ENCODE data around the gene SERPINE1. TPM values are rescaled to one million over a fixed set of nuclear protein-coding genes. Genes with fewer than 3 reads are reported as not detected.

Gene SERPINE1
- total RNA-seq, 4 donors from 2014 or later: 4.7 to 18.6 (median 7.6) TPM

GRCh38 chr7:101133621-101134398 is 6.9 kb downstream of the SERPINE1 start:
- Histone ChIP-seq H3K27me3 (no peaks in the 10 kb centered on the region), H3K4me1 (peaks cover 0 to 13% of the 10 kb centered on the region in 2 donors), H3K4me3 (replicated peaks in 1 of 3) (no peak overlapping the region), H3K27ac (no peak overlapping the region), H3K36me3 (no peaks in the 10 kb centered on the region), H3K9me3 (no peaks in the 10 kb centered on the region)
- TF ChIP-seq CTCF (IDR thresholded peaks at IDR 0.05) (no peak), POLR2A (IDR thresholded peaks at IDR 0.05) (no peak)
- intact Hi-C loops (cut with DNase I): no loop called here
- no peak for DNase-seq
- 76 to 88% methylated on average over 15 of the region's 15 CpGs for WGBS, 2 donors

- DNase-seq: no peak
- no peaks in the 10 kb centered on the region for H3K9me3 ChIP-seq
- WGBS, 2 donors: 86 to 90% methylated on average over 6 of the region's 6 CpGs
- H3K27me3 ChIP-seq: no peaks in the 10 kb centered on the region
- no peaks in the 10 kb centered on the region for H3K36me3 ChIP-seq
- TF ChIP-seq POLR2A (IDR thresholded peaks at IDR 0.05): no peak
- no peak overlapping the region for H3K27ac ChIP-seq
- peaks cover 0 to 14% of the 10 kb centered on the region in 2 donors for H3K4me1 ChIP-seq
- intact Hi-C loops (cut with DNase I): no loop called here
- no peak overlapping the region for H3K4me3 ChIP-seq (replicated peaks in 1 of 3)
Measured at GRCh38 chr7:101134399-101134980, 7.6 kb downstream of the SERPINE1 start.

- H3K4me3 ChIP-seq (replicated peaks in 1 of 3): no peak overlapping the region
Measured at GRCh38 chr7:101137651-101138212, 10.8 kb downstream of the SERPINE1 start.

GRCh38 chr7:101138213-101138870 is 11.4 kb downstream of the SERPINE1 start:
- Histone ChIP-seq H3K27me3 (no peaks in the 10 kb centered on the region), H3K4me3 (replicated peaks in 1 of 3) (no peak overlapping the region), H3K27ac (peak overlapping the region in 2 of 3 donors; percentile 38 to 42), H3K36me3 (no peaks in the 10 kb centered on the region), H3K4me1 (peaks cover 0 to 14% of the 10 kb centered on the region in 2 donors), H3K9me3 (no peaks in the 10 kb centered on the region)
- 7 to 9% methylated on average over 16 of the region's 16 CpGs for WGBS, 2 donors
- TF ChIP-seq CTCF (IDR thresholded peaks at IDR 0.05) (peak; percentile 44 to 87 (median 55)), POLR2A (IDR thresholded peaks at IDR 0.05) (no peak)
- DNase-seq: peak; percentile 72
- intact Hi-C loops (cut with DNase I): loop anchor here (5.0 kb wide), 1 partner anchor 51 kb away; the partner anchor contains the start of gene TRIM56

More at GRCh38 chr7:101137651-101138212, 10.8 kb downstream of the SERPINE1 start:
- TF ChIP-seq CTCF (IDR thresholded peaks at IDR 0.05): no peak
- no peak for TF ChIP-seq POLR2A (IDR thresholded peaks at IDR 0.05)
- H3K9me3 ChIP-seq: no peaks in the 10 kb centered on the region
- no peaks in the 10 kb centered on the region for H3K36me3 ChIP-seq
- no peaks in the 10 kb centered on the region for H3K27me3 ChIP-seq
- 78 to 80% methylated on average over 9 of the region's 9 CpGs for WGBS, 2 donors
- peak overlapping the region in 2 of 3 donors; percentile 38 to 42 for H3K27ac ChIP-seq
- intact Hi-C loops (cut with DNase I): loop anchor here (5.0 kb wide), 1 partner anchor 50 kb away; the partner anchor contains the start of gene TRIM56
- peaks cover 0 to 14% of the 10 kb centered on the region in 2 donors for H3K4me1 ChIP-seq
- no peak for DNase-seq

GRCh38 chr7:101140339-101140699 is 13.4 kb downstream of the SERPINE1 start:
- H3K36me3 ChIP-seq: no peaks in the 10 kb centered on the region
- intact Hi-C loops (cut with DNase I): loop anchor here (5.0 kb wide), 1 partner anchor 142 kb away; no protein-coding TSS in a partner anchor
- 12 to 20% methylated on average over 3 of the region's 3 CpGs for WGBS, 2 donors
- H3K9me3 ChIP-seq: no peaks in the 10 kb centered on the region
- H3K4me3 ChIP-seq (replicated peaks in 1 of 3): no peak overlapping the region
- H3K4me1 ChIP-seq: peaks cover 0 to 14% of the 10 kb centered on the region in 2 donors
- DNase-seq: no peak
- no peak overlapping the region for H3K27ac ChIP-seq
- H3K27me3 ChIP-seq: no peaks in the 10 kb centered on the region
- TF ChIP-seq CTCF (IDR thresholded peaks at IDR 0.05): no peak
- TF ChIP-seq POLR2A (IDR thresholded peaks at IDR 0.05): no peak

Data from thyroid gland (tissue), 4 donors.